RPMI7951 (cell line): ENCODE data around the gene BTG4. TPM values are rescaled to one million over a fixed set of nuclear protein-coding genes. Genes with fewer than 3 reads are reported as not detected.

Source experiments
- DNase-seq: peaks from one replicate; pipeline ENCODE4 v3.0.0-alpha.2; 2012; ENCODE audit warnings: low read depth
- total RNA-seq: library from RNA; depleted of rRNA; stranded (reverse); fragments of >200 nt; shearing (Covaris generic); gene quantifications from 2 replicates; pipeline ENCODE4 v1.2.3, GENCODE V29; 2014

BTG4 gene
- total RNA-seq, 1 experiment from 2014 or later: not detected

DNA sequence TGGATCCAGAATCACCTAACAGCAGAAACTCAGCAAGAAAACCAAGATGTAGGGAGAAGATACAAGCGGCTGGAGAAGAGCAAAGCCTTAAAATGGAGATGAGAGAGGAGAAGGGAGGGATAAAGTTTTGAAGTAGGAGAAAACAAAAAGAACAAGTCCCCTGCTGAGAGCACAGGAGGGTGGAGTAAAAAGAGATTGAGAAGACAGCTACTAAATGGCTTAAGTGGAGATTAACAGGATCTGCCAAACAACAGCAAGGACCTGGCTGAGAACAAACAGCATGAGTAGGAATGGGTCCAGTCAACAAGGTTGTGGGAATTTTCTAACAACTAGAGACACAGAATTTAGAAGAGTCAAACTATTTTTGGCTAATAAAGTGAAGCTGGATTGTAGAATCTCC, 18.1 kb downstream of the BTG4 start:
- no peak for DNase-seq

DNA sequence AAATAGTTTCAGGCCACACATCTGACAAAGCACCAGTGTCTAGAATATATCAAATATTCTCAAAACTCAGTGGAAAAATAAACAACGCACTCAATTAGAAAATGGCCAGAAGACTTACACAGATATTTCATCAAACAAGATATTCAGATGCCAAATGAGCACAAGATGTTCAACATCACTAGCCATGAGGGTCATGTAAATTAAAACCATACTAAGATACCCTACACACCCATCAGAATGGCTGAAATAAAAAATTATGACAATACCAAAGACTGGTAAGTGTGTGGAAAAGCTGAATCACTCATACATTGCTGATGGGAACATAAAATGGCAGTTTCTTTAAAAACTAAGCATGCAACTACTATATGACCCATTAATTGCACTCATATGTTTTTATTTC, 21.7 kb downstream of the BTG4 start:
- no peak for DNase-seq

DNA sequence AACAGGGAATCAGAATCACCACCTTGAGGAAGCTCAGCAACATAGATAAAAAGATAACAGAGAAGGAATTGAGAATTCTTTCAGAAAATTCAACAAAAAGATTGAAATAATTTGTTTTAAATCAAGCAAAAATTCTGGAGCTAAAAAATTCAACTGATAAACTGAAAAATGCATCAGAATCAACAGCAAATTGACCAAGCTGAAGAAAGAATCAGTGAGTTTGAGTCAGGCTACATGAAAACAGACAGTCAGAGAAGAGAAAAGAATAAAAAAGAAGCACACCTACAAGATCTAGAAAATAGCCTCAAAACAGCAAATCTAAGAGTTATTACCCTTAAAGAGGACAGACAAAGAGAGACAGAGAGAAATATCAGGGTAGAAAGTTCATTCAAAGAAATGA, 28.8 kb downstream of the BTG4 start:
- DNase-seq: no peak

DNA sequence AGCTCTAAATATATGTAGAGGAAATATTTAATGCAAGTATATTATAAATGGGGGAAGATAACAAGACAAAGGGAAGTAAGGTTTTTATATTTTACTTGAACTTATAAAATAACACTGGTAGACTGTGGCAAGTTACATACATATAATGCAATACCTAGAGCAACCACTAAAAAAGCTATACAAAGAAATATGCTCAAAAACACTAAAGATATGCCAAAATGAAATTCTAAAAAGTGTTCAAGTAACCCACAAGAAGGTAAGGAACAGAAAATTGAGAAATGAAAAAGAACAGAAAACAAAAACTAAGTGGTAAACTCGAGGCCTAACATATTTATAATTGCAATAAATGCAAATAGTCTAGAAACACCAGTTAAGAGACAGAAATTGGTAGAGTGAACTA, 32.5 kb downstream of the BTG4 start:
- no peak for DNase-seq

DNA sequence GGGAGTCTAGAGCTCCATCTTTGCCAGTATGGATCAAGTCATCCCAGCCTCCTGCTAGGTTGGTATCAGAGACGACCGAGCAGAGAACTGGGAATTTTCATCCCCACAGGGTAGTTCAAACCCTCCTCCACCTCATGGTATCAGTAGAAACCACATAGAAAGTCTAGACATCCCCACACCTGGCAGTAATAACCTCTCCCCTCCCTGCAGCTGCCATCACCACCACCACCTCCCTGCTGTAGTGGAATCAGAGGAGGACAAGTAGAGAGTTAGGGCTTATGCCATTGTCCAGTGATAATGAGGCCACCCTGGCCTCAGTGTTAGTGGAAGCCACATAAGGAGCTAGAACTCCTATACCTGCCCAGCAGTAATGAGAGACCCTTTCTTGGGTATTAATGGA, 34.3 kb downstream of the BTG4 start:
- no peak for DNase-seq

DNA sequence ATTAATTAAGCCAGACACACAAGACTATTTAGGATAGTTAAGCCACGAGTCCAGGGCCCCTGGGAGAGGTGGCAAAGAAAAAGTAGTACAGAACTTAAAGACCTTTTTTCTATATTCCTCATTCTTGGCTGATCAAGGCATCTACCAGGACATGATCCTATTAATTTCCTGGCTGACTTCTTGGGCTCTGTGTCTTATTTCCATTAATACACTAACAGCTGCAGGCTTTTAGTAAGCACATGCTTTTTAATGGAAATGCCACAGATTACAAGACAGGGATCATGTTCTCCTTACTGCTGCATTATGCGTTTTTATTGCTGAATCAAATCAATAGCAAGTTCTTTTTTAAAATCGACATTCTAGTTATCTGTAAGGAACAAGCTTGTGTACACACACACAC, 35.2 kb downstream of the BTG4 start:
- no peak for DNase-seq

DNA sequence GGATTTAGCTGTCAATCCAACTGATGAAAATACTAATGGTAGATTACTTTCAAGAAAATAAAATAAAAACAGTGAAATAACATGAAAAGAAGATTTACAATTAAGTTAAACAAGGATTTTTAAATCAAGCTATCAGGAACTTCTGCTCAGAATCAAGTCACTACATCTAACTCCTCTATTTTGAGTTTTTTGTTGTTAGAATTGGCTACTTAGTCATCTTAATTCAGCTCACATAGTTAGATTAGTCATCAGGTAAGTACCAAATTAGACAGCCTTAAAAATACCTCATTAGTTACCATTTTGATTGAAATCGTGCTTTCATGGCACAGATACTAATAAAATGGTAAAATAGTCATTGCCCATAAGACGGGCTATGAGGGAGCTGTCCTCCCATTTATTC, 35.8 kb downstream of the BTG4 start:
- peak; percentile 34 for DNase-seq

DNA sequence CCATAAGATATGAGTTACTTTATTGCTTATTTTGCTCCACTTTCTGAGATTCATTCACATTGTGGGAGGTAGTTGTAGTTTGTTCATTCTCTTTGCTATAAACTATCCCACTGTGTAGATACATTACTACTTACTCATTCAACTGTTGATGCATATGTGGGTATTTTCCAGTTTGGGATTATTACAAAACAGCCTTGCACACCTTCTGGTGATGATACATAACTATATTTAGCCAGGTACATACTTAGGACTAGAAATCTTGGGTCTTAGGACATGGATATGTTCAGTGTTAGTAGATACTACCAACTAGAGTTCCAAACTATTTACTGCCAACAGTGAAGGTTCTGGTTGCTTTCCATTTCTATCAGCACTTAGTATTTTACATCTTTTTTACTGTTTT, 37.8 kb downstream of the BTG4 start:
- no peak for DNase-seq

DNA sequence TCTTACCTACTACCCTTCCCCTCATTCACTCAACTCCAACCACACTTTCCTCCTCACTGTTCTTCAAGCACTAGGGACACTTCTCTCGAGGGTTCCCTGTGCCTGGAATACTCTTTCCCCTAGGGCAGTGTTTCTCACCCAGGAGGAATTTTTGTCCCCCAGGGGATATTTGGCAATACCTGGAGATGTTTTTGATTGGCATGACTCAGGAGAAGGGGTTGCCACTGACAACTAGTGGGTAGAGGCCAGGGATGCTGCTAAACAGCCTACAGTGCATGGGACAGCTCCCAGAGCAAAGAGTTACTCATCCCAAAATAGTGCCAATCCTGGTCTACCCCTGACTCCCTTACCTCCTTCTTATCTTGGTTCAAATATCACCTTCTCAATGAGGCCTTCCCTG, 40.0 kb downstream of the BTG4 start:
- DNase-seq: no peak

DNA sequence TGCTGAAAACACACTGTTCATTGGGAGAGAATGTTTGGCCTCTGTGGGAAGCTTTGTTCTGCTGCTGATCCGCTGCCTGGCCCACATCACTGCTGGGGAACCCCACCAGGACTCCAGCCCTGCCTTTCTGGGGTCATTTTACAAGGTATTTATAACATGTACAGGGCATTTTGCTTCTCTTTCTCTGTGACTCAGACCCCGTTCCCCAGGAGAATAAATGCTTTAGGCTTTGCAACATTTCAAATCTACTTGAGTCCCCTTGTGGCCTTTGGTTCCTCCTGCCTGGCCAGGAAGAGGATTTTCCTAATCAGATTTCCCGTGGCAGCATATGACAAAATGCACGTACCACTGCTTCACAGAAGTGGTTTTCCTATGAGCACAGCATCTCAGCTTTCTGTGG, 43.0 kb downstream of the BTG4 start:
- DNase-seq: peak; percentile 40

DNA sequence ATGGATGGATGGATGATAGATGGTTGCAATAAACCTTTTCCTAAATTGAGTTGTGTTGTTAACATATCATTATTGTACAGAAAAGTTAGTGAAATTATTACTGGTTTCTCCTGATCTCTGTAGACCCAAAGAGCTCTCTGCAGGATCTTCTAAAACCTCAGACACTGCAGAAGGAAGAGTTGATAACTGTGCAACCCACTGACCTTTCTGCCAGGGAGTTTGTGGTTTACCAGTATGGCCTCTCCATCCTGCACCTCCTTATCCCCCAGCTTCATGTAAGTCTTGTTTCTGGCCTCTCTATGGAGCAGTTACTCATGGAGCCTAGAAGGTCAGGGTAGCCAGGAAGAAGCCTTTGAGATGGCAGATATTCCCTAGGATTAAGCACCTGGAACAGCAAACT, 45.6 kb downstream of the BTG4 start:
- DNase-seq: no peak

DNA sequence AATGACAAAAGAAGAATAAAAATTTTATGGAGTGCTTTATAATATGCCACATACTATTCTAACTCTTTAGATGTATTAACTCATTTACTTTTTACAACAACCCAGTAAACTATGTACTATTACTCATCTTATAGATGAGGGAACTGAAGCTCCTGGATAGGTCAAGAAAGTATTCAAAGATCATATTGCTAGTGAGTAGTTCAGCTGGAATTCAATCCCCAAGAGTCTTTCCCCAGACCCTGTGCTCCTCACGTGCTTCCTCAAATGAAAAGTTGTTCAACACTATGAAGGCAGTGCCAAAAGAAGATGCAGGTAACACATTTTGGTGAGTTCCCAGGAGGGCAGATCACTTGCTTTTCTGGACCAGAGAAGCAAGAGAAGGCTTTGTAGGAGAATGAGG, 46.8 kb downstream of the BTG4 start:
- peak; percentile 20 for DNase-seq

DNA sequence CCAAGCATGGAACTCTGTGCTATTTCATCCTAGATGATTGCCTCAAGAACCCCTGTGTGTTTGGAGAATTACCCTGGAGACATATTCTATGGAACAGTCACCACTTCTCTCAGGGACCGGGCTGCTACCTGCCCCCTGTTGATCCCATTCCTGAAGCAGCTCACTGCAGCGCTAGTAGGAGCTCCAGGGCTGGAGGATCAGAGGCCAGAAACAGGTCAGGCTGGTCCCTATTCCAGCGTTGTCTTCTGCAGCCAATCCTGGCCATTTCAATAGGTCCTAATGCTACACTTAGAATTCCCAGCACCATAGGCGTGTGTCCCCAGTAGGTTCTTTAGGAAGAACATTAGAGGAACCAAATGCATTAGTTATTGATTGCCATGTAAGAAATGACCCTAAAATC, 48.9 kb downstream of the BTG4 start:
- DNase-seq: no peak

DNA sequence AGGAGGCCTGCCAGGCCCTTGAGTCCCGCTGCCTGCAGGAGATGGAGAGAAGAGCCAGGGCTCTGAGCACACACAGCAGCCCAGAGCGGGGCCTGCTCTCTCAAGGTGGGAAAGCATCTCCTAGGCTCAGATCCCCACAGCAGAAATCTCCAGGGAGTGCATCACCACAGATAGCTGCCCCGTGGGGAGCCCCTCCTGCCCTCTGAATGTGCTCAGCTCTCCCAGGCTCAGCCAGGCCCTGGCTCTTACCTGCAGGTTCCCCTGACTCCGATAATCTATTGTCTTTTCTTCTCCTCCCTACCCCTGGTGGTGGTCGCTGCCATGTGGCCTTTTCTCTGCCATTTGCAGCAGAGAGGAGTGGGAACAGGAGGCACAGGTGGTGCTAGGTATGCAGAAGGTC, 49.9 kb downstream of the BTG4 start:
- DNase-seq: no peak

DNA sequence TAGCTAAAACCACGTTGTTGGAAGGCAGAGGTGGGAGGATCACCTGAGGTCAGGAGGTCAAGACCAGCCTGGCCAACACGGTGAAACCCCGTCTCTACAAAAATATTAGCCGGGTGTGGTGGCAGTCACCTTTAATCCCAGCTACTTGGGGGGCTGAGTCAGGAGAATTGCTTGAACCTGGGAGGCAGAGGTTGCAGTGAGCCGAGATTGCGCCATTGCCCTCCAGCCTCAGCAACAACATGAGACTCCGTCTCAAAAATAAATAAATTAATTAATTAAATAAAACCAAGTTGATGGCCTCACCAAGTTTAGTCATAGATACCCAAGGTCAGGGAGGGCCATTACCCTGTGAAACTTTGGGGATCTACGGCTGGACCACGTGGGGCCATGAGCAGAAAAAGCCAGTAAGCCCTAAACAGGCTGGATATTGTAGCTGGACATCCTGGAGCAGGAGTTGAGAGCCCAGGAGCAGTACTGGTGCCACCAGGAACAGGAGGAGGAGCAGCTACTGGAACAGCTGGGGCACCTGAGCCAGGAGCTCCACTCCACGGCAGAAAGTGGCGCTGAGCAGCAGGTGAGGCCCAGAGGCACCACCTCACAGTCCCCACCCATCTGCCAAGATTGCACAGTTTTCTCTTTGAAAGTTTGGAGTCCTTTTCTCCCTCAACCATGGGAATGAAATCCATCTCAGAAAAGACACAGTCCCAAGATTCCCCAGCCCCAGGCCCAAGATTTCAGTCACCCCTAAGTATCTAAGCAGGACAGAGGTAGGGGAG, 50.5 kb downstream of the BTG4 start:
- DNase-seq: no peak

DNA sequence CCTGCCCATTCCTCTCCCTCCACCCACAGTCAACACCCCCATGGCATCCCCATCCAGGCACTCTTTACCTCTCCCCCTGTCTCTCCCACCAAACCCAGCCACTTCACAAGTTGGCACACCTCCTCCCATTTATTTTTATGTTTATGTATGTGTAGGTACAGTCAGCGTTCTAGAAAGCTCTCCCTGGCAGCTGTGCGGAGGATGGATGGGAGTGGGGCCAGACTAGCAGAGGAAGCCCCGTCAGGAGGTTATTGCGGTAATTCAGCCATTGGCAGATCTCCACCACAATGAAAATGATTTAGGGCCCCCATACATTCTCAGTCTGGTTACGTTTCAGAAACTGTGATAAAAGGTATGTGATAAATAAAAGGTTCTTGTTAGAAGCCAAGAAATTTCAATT, 51.3 kb downstream of the BTG4 start:
- no peak for DNase-seq

DNA sequence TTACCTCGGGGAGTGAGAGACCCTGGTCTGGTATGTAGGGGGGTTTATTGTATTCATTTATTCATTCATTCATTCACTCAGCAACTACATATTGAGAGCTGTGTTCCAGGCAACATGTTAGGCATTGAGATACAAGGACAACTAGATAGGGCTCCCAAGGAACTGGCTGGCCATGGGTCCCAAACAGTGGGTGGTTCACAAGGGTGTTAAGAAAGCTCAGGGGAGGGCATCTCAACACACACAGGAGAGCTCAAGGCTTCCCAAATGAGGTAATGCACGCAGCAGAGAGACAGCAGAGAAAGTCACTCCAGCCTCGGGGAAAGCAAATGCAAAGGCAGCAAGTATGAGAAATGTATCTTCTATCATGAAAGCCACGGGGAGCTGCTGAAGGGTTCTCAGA, 51.8 kb downstream of the BTG4 start:
- DNase-seq: no peak

DNA sequence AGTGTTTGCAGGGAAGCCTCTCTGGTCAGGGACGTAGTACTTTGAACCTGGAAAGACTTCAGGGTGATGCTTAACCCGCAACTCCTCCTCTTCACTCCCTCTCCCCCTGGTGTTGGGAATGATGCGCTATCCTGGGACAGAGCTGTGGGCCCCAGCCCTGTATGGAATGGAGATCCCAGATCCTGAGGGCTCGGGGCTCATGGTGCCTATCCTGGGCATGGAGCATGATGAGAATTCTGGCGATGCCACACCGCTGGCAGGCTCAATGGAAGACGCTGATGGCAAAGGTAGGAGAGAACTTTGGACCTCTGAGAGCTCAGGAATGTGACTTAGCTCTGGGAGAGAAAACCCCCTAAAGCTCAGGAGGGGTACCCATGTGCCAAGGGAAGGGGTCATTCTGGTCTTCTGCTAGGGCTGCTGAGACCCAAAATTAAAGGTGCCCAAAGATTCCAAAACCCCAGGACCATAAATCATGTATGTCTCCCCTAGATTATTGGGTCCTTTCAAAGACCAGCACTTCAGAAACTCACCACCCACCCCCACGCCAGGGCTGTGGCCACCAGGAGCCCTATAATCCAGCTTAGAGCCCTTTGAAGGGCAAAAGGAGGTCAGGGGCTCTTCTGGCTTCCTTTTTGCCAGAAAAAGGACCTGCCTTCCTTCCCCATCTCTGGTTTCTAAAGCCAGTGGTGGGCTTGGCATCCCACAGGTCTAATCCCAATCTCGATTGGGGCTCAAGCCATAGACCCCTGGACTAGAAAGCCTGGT, 52.5 kb downstream of the BTG4 start:
- no peak for DNase-seq

DNA sequence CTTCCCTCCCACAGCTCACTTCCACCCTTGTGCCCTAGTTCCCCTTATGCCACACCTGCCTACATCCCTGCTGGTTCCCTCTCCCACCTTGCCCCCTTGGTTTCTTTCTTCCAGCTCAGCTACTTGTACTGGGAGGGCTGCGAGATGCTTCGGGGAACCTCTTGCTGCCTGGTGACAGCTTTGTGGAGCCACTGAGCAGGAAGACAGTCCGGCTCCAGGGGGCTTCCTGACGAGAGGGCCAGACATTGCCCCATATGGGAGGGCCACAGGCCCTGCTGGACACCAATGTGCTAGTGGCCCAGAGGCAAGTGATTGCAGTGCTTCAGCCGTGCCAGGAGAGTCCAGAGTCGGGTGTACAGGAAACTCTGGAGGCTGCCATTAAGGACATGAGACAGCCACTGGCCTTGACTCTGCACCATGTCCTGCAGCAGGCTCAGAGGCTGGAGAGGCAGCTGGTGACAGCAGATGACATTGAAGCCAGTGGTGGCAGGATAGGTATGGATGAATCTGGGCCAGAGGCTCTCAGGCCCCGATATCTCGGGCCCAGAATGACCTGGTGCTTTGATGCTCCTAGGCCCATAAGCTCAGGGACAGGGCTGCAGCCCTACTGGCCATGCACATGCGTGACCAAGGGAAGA, 54.3 kb downstream of the BTG4 start:
- DNase-seq: no peak

DNA sequence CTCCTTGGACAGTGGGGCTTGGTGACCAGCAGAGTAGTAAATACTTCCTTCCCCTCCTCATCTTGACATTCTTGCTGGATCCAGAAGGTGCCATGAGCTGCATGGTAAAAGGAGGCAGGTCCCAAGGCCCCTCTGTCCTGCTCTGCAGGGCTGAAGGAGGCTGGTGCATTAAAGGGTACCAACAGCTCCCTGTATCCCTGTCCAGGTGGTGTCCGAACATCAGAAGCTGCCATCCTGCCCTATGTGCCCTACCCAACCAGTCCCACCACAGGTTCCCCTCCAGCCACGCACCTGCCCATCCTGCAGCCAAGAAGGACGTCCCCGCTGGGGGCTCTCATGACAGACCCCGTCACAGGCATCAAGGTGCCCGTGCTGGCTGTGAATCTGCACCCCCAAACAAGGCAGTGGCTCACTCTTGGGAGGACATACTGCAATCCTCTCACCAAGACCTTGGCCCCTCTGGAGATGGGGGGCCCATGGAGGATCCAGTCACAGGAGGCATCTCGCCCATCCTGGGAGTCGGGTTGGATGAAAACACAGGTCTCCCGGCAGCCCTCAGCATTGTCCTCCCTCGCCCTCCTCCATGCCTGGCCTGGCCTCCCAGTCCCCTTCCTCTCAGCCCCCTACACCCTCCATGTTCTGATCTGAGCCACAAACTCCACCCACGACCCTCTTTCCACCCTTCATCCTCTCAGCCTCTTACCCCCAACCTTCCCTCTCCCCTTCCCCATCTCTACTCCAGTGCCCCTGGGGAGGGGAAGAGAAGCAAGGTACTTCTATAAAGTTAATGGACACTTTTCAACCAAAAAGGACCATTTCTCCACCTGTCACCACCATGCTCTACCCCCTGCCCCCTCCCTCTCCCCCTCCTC, 55.1 kb downstream of the BTG4 start:
- DNase-seq: no peak

DNA sequence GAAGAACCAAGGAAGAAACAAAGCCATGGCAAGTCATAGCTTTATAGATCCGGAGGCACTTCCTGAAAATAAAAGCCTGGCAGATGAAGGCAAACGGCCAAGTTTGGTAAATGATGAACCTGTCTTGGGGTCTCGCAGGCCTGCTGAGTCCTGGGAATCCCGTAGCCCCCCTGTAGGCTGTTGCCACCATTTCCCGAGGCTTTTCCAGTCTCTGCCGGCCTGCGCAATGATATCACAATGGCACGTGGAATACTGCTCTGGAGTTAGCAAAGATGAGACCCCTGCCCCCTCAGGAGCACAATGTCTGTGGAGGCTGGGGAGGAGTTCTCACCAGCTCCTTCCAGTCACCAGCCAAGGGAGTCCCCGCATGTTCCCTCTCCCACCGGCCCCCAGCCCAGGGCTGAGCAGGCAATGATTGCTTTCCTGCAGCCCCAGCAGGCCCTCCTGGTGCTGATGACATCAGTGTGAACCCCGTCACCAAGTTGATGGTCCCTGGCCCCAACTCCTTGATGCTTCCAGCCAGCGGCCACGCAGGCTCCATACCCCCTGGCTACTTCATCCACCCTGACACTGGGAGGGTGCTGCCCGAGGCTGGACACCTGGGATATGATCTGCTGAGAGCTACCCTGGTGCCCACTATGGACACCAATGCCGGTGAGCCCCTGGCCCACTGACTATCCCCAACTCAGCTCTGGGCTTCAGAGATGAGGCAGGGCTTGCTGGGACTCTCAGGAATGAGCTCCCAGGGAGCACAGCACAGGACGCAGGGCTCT, 55.9 kb downstream of the BTG4 start:
- DNase-seq: no peak
